Ammon's horn (tissue), 1 donor: ENCODE data around the gene KAT6B.

Experiments used
- DNase-seq: peaks from one replicate; pipeline ENCODE4 v3.0.0-alpha.2; 2016; ENCODE audit warnings: low spot score

KAT6B gene

DNA sequence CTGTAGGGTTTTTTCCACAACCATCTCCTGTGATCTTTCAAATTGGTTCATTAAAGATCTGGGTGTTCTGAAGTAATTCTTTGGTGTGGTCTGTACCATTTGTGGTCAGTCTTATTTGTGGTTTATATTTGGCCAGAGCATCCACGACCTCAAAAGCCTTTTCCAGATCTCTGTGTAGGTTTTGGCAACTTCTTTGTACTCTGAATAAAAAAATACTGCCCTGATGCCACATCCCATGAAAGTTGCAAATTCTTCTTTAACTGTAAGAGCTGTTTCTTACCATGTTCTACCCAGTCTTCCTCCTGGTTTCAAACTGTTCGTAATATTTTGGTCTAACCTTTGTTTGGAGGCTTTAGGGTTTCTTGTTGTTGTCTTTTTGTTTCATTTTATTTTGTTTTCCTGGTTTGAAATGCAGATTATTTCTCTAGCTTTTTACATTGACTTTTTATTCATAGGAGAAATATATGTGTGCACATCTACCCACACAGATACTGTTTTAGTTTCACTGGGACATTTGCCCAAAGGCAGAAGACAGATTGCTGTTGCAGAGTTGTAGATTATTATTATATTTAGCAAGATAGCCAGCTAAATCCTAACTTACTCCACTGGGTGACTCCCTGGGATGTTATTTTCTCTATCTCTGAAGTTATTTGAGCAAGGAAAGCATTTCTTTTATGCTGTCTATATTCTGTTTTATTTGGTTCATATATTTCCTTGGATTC is 161.8 kb downstream of the KAT6B start:
- DNase-seq, result peak; percentile 47

- DNase-seq, result no peak
Observed at GRCh38 chr10:74988832-74989561, 162.6 kb downstream of the KAT6B start.

DNA sequence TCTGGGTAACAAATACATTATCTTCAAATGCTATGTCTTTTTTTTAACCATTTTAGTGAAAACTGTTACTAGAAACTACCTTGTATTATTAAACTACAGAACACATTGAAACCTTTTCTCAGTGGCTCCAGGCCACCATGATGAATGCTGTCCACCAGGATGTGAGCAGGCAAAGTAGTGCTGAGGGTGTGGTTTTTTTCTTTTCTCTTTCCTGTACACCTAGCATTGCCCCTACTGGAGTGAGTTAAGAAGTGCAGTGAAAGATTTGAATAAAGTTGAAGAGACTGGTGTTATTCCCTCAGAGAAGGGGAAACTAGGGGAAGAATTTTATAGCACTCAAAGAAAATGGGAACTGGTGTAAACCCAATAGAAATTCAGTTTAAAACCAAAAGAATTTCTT is 165.0 kb downstream of the KAT6B start:
- no peak for DNase-seq

DNA sequence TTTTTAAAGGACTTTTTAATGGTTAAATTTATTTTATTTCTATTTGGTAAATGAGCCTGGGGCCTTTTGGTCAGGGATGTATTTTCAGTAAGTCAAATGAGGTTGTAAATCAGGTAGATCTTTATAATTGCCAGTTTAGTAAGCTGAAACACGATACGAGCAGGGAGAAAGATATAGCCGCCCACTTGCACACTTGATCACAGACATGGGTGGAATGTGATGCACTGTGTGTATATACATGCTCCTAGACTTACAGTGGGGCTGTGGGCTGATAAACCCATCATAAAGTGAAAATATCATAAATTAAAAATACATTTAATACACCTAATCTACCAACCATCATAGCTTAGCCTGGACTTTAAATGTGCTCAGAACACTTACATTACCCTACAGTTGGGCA is 165.7 kb downstream of the KAT6B start:
- no peak for DNase-seq

GRCh38 chr10:74993649-74994048 is 167.2 kb downstream of the KAT6B start:
- DNase-seq, result no peak

DNA sequence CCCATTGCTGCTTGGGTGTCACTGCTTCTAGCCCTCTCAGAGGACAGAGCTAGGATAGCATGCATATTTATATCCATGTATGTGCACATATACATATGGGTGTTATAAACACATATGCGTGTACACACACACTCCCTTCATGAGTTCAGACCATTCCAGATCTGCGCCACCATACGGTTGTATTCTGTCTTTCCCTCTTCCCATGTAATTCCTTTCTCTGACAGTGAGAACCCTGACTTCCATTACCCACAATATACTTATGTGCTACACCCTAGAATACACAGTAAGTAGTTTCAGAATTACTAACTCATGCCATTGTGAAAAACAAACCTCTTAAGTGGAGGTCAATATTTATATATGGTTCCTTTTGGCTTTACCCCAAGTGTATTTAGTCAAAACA is 168.5 kb downstream of the KAT6B start:
- DNase-seq, result no peak

- DNase-seq, result peak; percentile 21
Observed at GRCh38 chr10:74995806-74996205, 169.4 kb downstream of the KAT6B start.

GRCh38 chr10:74997163-74997562 is 170.8 kb downstream of the KAT6B start:
- DNase-seq, result no peak

GRCh38 chr10:75000748-75001321 is 174.4 kb downstream of the KAT6B start:
- DNase-seq, result no peak

GRCh38 chr10:75001715-75002350 is 175.4 kb downstream of the KAT6B start:
- no peak for DNase-seq

GRCh38 chr10:75002351-75002725 is 175.9 kb downstream of the KAT6B start:
- DNase-seq, result no peak

GRCh38 chr10:75002967-75003594 is 176.7 kb downstream of the KAT6B start:
- DNase-seq, result no peak

GRCh38 chr10:75003891-75004290 is 177.5 kb downstream of the KAT6B start:
- DNase-seq, result no peak

DNA sequence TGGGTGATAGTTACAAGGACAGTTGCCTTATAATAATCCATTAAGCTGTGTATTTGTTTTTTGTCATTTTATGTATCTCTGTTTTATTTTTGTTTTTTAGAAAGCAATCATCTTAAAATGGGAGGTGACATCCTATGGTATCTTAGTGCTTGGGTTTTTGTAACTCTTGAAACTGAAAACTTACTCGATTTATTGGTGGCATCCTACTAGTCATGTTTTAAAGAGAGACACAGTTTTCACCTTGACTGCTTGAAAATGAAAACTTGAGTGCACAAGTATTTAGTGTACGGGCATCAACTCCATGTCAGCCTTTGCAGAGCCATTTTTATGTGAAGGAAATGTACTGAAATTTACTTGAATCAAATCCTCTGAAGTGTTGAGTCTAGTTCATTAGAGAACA is 181.2 kb downstream of the KAT6B start:
- DNase-seq, result no peak

DNA sequence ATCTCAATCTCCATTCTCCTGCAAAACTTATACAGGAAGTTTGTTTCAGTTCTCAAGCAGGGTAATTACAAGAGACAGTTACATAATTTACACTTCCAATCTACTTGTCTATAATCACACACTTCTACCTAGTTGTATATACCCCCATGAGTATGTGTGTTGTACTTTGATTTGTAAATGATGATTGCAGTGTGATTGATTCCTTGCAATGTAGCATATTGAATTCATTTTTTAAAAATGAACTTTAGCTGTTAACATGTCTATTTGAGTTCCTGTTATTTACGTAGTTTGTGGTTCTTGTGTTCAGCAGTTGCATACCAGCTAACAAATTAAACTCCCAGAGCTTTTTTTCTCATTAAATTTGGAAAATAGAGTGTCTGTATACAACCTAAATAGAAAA is 182.6 kb downstream of the KAT6B start:
- DNase-seq, result no peak

GRCh38 chr10:75009426-75009825 is 183.0 kb downstream of the KAT6B start:
- DNase-seq, result no peak

DNA sequence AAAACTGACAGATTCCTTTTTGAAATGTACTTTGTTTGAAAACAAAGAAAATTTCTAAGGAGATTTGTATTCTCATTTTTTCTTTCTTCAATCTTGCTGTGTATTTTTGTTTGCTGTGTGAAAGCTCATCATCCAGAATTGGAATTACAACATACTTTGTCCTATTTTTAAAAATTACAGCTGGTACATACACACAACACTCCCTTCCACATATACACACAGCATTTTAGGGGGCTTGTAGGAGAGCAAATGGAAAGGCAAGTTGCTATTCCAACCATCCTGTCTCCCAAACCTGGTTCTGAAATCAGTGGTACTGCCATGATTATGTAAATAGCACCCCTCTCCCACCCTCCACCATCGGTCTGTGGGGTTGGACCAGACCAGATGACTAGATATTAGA is 184.0 kb downstream of the KAT6B start:
- no peak for DNase-seq

DNA sequence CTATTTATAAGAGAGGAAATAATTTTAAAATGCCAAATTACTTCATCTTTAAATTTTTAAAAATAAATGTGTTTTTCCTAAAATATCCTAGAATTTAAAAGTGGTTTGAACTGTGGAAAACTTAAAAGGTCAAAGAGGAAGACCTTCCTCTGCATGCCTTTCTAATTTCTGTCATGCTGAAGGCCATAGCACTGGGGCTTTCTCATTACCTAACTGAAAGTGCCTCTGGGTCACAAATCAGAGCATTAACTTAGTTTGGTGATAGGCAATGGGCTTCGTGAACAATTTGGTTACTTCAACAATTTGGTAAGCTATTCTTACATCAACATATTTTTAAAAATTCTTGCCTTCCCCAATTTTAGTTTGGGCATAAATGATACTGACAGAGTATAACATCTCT is 184.8 kb downstream of the KAT6B start:
- DNase-seq, result no peak

GRCh38 chr10:75012471-75012870 is 186.1 kb downstream of the KAT6B start:
- DNase-seq, result no peak

GRCh38 chr10:75013007-75013406 is 186.6 kb downstream of the KAT6B start:
- DNase-seq, result no peak

DNA sequence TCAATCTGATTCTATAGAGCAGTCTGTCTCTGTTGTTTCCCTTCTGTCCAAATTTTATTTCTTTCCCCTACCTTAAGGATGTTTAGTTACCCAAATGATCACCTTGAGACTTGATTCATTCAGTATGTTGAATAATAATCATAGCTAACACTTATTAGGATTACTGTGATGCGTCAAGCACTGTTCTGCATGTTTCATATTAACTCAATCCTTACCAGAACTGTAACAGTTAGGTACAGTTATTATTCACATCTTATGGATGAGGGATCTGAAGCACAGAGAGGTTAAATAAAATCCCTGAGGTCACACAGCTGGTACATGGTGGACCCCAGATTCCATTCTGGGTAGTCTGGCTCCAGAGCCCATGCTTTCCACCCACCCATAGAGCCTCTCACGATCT is 187.1 kb downstream of the KAT6B start:
- no peak for DNase-seq

GRCh38 chr10:75014516-75015230 is 188.3 kb downstream of the KAT6B start:
- no peak for DNase-seq
